ENCODE data around the gene MTNR1A. TPM values are rescaled to one million over a fixed set of nuclear protein-coding genes. Genes with fewer than 3 reads are reported as not detected.

Gene MTNR1A
- total and polyA plus RNA-seq, 2 donors from 2014 or later: 1.5 TPM; not detected in 1

DNA sequence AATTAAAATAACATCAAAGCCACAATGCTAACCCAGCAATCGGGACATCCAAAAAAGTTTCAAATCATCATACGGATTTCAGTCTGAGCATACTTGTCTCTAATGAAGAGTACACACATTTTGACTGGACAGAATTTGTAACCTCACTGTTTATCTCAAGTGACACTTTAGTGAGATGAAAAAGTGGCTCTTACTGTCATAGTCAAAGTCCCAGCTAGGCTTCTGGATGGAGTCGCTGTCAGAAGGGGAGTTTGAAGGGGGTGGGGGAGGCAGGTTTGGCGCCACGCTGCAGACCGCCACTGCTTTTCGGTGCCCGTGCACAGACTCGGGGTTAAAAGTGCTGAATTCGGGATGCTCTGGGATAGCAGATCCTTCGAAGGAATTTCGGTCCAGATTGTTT is 41.0 kb upstream of the MTNR1A start:
- intact Hi-C loops (cut with DNase I): no loop called here
- no peak overlapping the region for H3K4me3 ChIP-seq (ENCODE audit: low read length in 3 of 3)
- no peaks in the 10 kb centered on the region for H3K4me1 ChIP-seq (ENCODE audit: control insufficient read depth in 2 of 3, insufficient read depth in 2 of 3, low read depth in 1 of 3, low read length in 3 of 3)
- FAIRE-seq (no peak), DNase-seq (no peak)
- no peak overlapping the region for H3K27ac ChIP-seq (ENCODE audit: low read depth in 2 of 2, low read length in 2 of 2)
- no peak overlapping the region for H3K9ac ChIP-seq (ENCODE audit: low read length in 3 of 3)
- TF ChIP-seq, protein P1, sequence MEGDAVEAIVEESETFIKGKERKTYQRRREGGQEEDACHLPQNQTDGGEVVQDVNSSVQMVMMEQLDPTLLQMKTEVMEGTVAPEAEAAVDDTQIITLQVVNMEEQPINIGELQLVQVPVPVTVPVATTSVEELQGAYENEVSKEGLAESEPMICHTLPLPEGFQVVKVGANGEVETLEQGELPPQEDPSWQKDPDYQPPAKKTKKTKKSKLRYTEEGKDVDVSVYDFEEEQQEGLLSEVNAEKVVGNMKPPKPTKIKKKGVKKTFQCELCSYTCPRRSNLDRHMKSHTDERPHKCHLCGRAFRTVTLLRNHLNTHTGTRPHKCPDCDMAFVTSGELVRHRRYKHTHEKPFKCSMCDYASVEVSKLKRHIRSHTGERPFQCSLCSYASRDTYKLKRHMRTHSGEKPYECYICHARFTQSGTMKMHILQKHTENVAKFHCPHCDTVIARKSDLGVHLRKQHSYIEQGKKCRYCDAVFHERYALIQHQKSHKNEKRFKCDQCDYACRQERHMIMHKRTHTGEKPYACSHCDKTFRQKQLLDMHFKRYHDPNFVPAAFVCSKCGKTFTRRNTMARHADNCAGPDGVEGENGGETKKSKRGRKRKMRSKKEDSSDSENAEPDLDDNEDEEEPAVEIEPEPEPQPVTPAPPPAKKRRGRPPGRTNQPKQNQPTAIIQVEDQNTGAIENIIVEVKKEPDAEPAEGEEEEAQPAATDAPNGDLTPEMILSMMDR (IDR thresholded peaks at IDR 0.05; ENCODE audit: borderline replicate concordance, extremely low read depth, insufficient read depth): no peak
- no peaks in the 10 kb centered on the region for H3K27me3 ChIP-seq (ENCODE audit: control insufficient read depth, insufficient read depth, low read length)
- H3K36me3 ChIP-seq (ENCODE audit: control insufficient read depth in 2 of 3, insufficient read depth in 3 of 3, low read length in 3 of 3): peaks cover 11 to 47% (median 31%) of the 10 kb centered on the region in 3 donors
- H3K9me3 ChIP-seq (ENCODE audit: control insufficient read depth in 2 of 3, insufficient read depth in 1 of 3, low read length in 3 of 3): no peaks in the 10 kb centered on the region

DNA sequence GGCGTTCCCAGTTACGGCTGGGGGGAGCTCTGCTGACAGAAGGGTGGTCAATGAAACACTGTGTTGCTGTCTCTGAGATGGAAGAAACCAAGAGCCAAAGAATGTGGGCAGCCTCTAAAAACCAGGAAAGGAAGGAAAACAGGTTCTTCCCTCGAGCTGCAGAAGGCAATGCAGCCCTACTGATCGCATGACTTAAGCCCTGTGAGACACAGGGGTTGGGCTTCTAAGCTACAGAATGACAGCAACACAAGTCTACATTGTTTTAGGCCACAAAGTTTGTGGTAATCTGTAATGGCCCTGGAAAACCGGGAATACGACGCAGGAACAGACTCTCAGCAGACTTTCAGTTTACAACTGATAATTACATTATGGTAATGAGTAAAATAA is 38.2 kb upstream of the MTNR1A start:
- intact Hi-C loops (cut with DNase I): no loop called here
- H3K9ac ChIP-seq (ENCODE audit: low read length in 3 of 3): no peak overlapping the region
- FAIRE-seq (no peak), DNase-seq (no peak)
- H3K36me3 ChIP-seq (ENCODE audit: control insufficient read depth in 2 of 3, insufficient read depth in 3 of 3, low read length in 3 of 3): peaks cover 8 to 33% (median 23%) of the 10 kb centered on the region in 3 donors
- no peaks in the 10 kb centered on the region for H3K27me3 ChIP-seq (ENCODE audit: control insufficient read depth, insufficient read depth, low read length)
- H3K4me3 ChIP-seq (ENCODE audit: low read length in 3 of 3): no peak overlapping the region
- TF ChIP-seq, protein P1 (IDR thresholded peaks at IDR 0.05; ENCODE audit: borderline replicate concordance, extremely low read depth, insufficient read depth): no peak
- H3K9me3 ChIP-seq (ENCODE audit: control insufficient read depth in 2 of 3, insufficient read depth in 1 of 3, low read length in 3 of 3): no peaks in the 10 kb centered on the region
- no peak overlapping the region for H3K27ac ChIP-seq (ENCODE audit: low read depth in 2 of 2, low read length in 2 of 2)
- no peaks in the 10 kb centered on the region for H3K4me1 ChIP-seq (ENCODE audit: control insufficient read depth in 2 of 3, insufficient read depth in 2 of 3, low read depth in 1 of 3, low read length in 3 of 3)

DNA sequence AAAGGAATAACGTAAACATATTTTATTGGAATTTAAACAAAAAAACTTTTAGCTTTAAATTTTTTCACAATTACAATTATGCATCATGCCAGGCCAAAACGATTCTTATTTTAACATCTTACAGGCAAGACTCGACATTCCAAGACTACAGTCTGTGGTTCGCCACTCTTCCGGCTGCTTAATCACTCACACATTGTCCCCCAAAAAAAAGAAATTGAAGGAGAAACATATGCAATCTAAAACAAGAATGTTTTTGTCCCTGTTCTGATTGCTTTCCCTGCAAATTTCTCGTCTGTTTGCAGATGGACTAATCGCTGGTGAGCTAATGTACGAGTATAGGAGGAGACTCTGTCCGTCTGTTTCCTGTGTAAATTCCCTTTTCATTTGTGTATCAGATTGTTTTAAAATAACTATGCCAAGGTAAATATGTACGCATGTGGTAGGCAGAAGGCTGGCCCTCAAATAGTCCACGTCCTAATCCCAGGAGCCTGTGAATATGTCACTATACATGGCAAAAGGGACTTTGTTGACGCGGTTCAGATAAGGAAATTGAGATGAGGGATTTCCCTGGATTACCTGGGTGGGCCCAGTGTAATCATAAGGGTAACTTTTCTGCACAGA is 37.7 kb upstream of the MTNR1A start:
- Histone ChIP-seq H3K4me1 (ENCODE audit: control insufficient read depth in 2 of 3, insufficient read depth in 2 of 3, low read depth in 1 of 3, low read length in 3 of 3) (no peaks in the 10 kb centered on the region), H3K27ac (ENCODE audit: low read depth in 2 of 2, low read length in 2 of 2) (no peak overlapping the region), H3K9ac (ENCODE audit: low read length in 3 of 3) (no peak overlapping the region), H3K36me3 (ENCODE audit: control insufficient read depth in 2 of 3, insufficient read depth in 3 of 3, low read length in 3 of 3) (peaks cover 8 to 37% (median 23%) of the 10 kb centered on the region in 3 donors), H3K27me3 (ENCODE audit: control insufficient read depth, insufficient read depth, low read length) (no peaks in the 10 kb centered on the region), H3K4me3 (ENCODE audit: low read length in 3 of 3) (no peak overlapping the region), H3K9me3 (ENCODE audit: control insufficient read depth in 2 of 3, insufficient read depth in 1 of 3, low read length in 3 of 3) (no peaks in the 10 kb centered on the region)
- no peak for FAIRE-seq
- TF ChIP-seq, protein P1 (IDR thresholded peaks at IDR 0.05; ENCODE audit: borderline replicate concordance, extremely low read depth, insufficient read depth): no peak
- DNase-seq: no peak
- intact Hi-C loops (cut with DNase I): no loop called here

- no peak overlapping the region for H3K9ac ChIP-seq (ENCODE audit: low read length in 3 of 3)
- no peak overlapping the region for H3K4me3 ChIP-seq (ENCODE audit: low read length in 3 of 3)
- H3K36me3 ChIP-seq (ENCODE audit: control insufficient read depth in 2 of 3, insufficient read depth in 3 of 3, low read length in 3 of 3): peaks cover 8 to 37% (median 20%) of the 10 kb centered on the region in 3 donors
- TF ChIP-seq, protein P1 (IDR thresholded peaks at IDR 0.05; ENCODE audit: borderline replicate concordance, extremely low read depth, insufficient read depth): no peak
- H3K27ac ChIP-seq (ENCODE audit: low read depth in 2 of 2, low read length in 2 of 2): no peak overlapping the region
- no peaks in the 10 kb centered on the region for H3K9me3 ChIP-seq (ENCODE audit: control insufficient read depth in 2 of 3, insufficient read depth in 1 of 3, low read length in 3 of 3)
- FAIRE-seq (no peak), DNase-seq (no peak)
- no peaks in the 10 kb centered on the region for H3K4me1 ChIP-seq (ENCODE audit: control insufficient read depth in 2 of 3, insufficient read depth in 2 of 3, low read depth in 1 of 3, low read length in 3 of 3)
- intact Hi-C loops (cut with DNase I): no loop called here
- no peaks in the 10 kb centered on the region for H3K27me3 ChIP-seq (ENCODE audit: control insufficient read depth, insufficient read depth, low read length)
These were observed 37.1 kb upstream of the MTNR1A start for GRCh38 chr4:186592445-186592844.

Data from kidney (tissue), 14 donors.